ENCODE measurements around the gene MARCHF3. TPM values are rescaled to one million over a fixed set of nuclear protein-coding genes. Genes with fewer than 3 reads are reported as not detected.

MARCHF3 gene
- total RNA-seq, 2 experiments from 2014 or later, result 2.0 to 2.4 TPM

DNA sequence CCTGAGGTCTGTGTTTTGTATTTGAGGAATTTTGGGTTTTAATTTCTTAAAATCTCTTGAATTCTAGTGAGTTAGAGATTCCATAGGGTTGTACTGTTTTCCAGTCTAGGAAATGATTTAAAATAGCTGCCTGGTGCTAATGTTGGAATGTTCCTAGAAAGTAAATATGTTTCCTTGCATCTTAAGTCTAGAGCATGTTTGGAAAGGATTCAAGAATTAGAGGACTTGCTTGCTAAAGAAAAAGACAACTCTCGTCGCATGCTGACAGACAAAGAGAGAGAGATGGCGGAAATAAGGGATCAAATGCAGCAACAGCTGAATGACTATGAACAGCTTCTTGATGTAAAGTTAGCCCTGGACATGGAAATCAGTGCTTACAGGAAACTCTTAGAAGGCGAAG lies 211.6 kb downstream of the MARCHF3 start:
- no peaks in the 10 kb centered on the region for H3K9me3 Mint-ChIP-seq (ENCODE audit: insufficient read depth)
- ATAC-seq (no peak), DNase-seq (no peak)
- H3K36me3 Mint-ChIP-seq (ENCODE audit: low read depth), result peaks cover 69% of the 10 kb centered on the region
- CTCF ChIA-PET, result no interaction called here
- H3K4me3 Mint-ChIP-seq, result no peak overlapping the region
- H3K27ac Mint-ChIP-seq, result no peak overlapping the region
- POLR2A ChIA-PET, result interaction anchor here (0.7 kb wide), 1 partner anchor 16 kb away, joined by 3 read pairs; no protein-coding TSS in a partner anchor
- no peaks in the 10 kb centered on the region for H3K27me3 Mint-ChIP-seq (ENCODE audit: low read depth)
- peaks cover 10% of the 10 kb centered on the region for H3K4me1 Mint-ChIP-seq (ENCODE audit: low read depth)

Other genes with a start within 250 kb of the MARCHF3 start
- 1 to 10 TPM; 6.4 to 6.5 TPM for gene C5orf63, start 42.9 kb upstream of the MARCHF3 start, total RNA-seq

Data from activated CD8-positive, alpha-beta T cell treated with anti-CD3 and anti-CD28 coated beads, Interleukin-2, amount 10 ng/mL, durations not matched to agents 7 days and 5 days (primary cell).